Stimulated activated CD4-positive, alpha-beta T cell treated with anti-CD3 and anti-CD28 coated beads, Interleukin-15, amount 100 ng/mL, for 24 hours (primary cell): ENCODE results near the gene GRAMD1C.
"Not testable (repeated sequence)": the region's sequence is repeated elsewhere in the genome, so short reads cannot be mapped to it uniquely, and the experiment has no call there.

Experiments used
- DNase-seq: peaks from one replicate; pipeline ENCODE4 v3.0.0-alpha.2; 2020

Gene GRAMD1C

DNA sequence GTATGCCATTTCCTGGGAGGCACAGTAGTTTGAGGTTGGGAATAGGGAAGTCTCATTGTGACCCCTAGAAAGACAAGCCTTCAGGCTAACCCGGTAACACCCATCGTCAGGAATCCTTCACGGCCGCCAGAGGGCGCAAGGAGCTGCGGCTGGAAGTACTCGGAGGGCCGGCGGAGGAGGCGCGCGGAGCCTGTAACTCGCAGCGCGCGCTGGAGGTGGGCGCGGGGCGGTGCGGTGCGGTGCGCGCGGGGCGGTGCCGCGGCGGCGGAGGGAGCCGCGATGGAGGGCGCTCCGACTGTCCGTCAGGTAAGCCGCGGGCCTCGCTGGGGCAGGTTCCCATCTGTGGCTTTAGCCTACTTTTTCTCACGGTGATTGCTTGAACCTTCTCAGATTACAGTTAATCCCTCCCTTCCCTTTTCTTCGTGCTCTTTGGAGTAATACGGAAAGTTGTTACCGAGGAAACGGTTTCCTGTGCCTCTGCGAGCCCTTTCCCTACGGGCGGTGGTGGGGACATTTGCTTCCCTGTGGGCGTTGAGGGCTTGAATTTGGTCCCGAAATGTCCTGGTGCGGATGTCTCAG, at the start of gene GRAMD1C:
GRAMD1C (plus strand) TSS at position 158 of the 579 bp plus-strand sequence; CDS start at position 280, 122 bp downstream.
- DNase-seq: peak; percentile 89

DNA sequence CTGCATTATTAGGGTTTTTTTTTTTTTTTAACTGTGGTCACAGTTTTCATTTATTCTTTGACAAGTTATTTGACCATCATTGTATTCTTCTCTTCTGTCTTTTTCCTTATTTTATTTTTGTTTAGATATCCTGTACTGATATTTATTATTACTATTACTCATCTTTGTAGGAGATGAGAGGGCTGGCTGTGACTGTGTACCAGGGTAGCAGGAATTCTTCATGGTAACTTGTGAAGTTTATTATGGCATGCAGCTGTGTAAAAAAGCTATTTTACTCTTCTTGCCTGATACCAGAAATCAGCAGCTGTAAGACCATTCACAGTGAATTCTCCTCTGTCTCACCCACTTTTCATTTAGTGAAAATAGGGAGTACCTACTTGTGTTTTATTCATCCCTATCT, 47.2 kb upstream of the GRAMD1C start:
- no peak for DNase-seq

DNA sequence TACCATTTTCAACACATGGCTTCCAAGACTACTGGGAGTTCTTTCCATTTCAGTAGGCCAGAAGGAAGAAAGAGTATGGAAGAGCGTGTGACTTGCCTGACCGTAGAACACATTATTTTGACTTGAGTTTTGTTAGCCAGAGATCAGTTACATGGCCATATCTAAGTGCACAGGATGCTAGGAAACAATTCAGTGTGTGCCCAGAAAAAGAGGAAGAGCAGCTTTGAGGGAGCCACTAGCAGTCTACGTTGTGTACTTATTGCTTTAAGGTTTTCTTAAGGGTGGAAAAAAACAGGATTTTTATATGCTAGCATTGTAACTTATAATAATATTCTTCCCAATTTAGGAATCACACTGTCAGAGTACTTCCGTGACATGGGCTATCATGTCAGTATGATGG, 44.1 kb upstream of the GRAMD1C start:
- DNase-seq: no peak

DNA sequence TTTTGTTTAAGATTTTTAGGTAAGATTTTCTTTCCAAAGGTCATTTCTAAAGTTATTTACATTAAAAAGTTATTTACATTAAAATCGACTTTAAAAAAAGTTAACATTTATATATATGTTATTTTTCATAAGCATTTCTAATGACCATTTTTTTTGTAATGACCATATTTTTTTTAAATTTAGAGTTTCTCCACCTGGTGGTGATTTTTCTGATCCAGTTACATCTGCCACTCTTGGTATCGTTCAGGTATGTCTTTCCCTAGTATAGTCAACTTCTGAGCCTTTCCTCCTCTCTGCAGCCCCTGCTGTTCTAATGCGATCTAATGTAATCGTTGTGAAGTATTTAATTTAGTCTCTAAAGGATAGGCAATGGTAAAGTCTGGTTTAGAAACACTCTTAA, 42.9 kb upstream of the GRAMD1C start:
- no peak for DNase-seq

- DNase-seq: no peak
Observed at GRCh38 chr3:113802795-113803455, 35.7 kb upstream of the GRAMD1C start.

DNA sequence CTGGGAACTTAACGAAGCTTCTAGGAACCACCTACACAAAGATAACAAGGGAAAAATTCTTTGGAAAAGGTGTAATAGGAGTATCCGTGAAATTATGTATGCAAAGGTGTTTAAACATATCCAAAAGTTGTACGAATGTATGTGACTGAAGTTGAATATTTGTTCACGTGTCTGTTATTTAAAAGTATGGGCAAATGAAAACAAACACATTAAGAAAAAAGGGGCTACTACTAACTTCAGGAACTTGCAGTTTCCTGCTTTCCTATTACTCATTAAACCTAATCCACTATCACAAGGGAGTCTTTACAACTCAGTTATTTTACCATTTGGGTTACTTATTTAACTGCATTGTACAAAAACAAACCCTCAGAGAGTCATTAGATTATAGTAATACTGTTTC, 33.9 kb upstream of the GRAMD1C start:
- no peak for DNase-seq

- DNase-seq: no peak
Observed at GRCh38 chr3:113805249-113805648, 33.3 kb upstream of the GRAMD1C start.

- DNase-seq: no peak
Observed at GRCh38 chr3:113812854-113813253, 25.7 kb upstream of the GRAMD1C start.

DNA sequence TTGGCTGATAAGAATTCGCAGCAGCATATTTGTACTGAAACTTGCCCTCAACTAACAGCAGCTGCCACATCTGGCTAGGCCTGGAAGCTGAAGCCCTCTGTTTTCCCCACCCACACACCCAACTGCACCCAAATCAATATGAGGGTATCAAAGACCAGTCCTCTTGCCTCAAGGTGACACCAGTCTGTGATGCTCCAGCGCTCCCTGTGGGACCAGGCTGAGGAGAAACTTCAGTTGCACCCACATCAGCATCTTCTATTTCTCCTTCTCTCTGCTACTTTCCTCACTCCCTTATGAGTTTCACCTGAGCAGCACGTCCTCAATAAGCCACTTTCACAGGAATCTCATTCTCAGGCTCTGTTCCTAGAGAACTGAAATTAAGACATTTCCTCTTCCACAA, 18.7 kb upstream of the GRAMD1C start:
- no peak for DNase-seq

GRCh38 chr3:113825090-113825489, 13.5 kb upstream of the GRAMD1C start:
- no peak for DNase-seq

GRCh38 chr3:113828600-113828999, 10.0 kb upstream of the GRAMD1C start:
- DNase-seq: no peak

DNA sequence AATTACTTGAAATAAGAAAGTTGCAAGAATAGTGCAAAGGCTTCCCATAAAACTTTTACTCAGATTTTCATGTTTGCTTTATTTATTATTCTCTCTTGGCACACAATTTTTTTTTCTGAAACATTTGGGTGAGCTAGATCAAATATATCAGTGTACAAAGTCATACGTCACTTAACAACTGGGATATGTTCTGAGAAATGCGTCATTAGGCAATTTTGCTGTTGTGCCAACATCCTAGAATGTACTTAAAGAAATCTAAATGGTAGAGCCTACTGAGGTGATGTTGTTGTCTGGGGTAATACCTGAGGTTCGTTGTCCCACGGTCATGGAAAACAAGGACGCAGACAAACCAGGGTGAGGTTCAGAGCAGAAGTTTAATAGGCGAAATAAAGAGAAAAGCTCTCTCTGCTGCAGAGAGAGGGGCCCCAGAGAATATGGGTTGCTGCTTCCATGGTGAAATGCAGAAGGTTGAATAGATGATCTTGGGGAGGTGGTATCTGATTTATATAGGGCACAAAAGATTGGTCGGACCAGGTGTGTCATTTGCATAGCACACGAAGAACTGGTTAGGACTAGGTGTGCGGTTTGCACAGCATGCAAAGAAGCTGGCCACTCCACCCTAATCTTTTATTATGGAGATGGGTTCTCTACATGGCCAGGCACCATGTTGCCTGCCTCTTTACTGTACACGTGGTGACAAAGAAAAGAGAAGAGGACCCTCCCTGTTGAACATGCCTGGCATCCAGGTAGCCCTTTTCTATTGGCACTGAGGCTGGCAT, 8.8 kb upstream of the GRAMD1C start:
- DNase-seq: no peak

GRCh38 chr3:113831103-113831355, 7.6 kb upstream of the GRAMD1C start:
- no peak for DNase-seq

- DNase-seq: no peak
Observed at GRCh38 chr3:113832477-113833164, 6.0 kb upstream of the GRAMD1C start.

GRCh38 chr3:113834983-113835382, 3.6 kb upstream of the GRAMD1C start:
- no peak for DNase-seq

GRCh38 chr3:113839551-113839950, 963 bp downstream of the GRAMD1C start:
- DNase-seq: no peak

GRCh38 chr3:113844622-113845222, 6.1 kb downstream of the GRAMD1C start:
- DNase-seq: no peak

GRCh38 chr3:113847247-113847646, 8.7 kb downstream of the GRAMD1C start:
- no peak for DNase-seq

DNA sequence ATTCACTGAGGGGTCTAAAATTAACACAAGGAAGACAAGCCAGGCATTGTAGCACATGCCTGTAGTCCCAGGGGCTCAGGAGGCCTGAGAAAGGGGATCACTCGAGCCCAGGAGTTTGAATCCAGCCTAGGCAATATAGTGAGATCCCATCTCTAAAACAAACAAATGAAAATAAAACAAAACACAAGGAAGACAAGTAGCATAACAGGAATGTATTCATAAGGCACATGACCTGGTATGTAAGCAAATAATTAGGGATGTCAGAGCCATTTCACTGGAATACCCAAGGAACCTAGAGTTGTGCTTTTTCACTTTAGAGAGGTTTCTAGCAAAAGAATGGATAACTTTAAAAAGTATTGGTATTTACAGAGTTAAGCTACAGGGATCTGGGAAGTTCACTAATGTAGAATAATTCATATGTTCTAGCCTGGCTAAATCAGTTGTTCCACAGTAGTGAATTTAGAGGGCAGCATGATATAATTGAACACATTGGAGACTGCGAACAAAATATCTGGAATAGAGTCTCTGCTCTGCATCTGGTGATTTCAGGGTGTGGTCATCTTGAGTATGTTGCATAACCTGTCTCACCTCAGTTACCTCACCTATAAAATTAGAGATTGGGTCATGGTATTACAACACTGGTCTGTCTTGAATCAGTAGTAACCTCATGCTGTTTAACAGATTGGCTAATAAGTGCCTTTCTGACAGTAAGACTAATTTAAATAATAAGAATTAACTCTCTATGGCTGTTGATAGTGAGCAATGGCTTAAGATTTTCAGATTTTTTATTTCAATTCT, 9.3 kb downstream of the GRAMD1C start:
- no peak for DNase-seq

DNA sequence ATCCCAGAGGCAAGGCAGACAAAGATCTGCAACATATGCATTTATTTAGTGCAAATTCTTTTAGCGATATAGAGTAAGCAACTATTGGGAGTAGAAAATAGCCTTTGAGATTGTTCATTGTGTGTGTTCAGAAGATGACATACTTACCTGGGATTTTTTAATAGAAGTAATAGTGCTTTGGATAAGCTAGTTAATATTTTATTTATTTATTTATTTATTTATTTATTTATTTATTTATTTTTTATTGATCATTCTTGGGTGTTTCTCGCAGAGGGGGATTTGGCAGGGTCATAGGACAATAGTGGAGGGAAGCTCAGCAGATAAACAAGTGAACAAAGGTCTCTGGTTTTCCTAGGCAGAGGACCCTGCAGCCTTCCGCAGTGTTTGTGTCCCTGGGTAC, 10.5 kb downstream of the GRAMD1C start:
- DNase-seq: not testable (repeated sequence)

GRCh38 chr3:113849841-113850240, 11.3 kb downstream of the GRAMD1C start:
- not testable (repeated sequence) for DNase-seq

GRCh38 chr3:113850391-113850790, 11.8 kb downstream of the GRAMD1C start:
- not testable (repeated sequence) for DNase-seq

DNA sequence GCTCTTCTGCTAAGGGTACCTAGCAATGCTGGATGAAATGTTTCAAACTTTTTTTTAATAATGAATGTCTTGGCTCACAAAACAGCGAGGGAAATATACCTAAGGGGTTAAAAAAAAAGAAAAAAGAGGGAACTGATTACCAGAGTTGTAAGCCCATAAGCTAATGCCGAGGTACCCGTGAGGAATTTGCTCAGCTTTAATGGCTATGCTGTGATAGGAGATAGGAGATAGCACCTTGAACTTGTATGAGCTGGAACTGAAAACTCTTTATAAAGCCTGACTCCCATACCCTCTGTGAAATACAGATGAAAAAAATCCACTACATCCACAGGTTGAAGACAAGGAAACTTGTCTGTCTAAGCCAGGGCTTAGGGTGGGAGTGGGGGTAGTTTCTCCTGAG, 13.9 kb downstream of the GRAMD1C start:
- DNase-seq: no peak
